HG03159 (cell line): Measurements from ENCODE around the gene SCN2B.
A peak's percentile ranks its signal among the peaks of the same experiment; 100 is the strongest.

Experiments used
- ATAC-seq: cut with Tn5 transposase; IDR thresholded peaks from one replicate; pipeline ENCODE4 v1.9.1; 2021; ENCODE audit warnings: mild to moderate bottlenecking, moderate library complexity; ENCODE audit not compliant: unreplicated experiment

The SCN2B gene

GRCh38 chr11:118154641-118155040 is 21.8 kb downstream of the SCN2B start:
- no peak for ATAC-seq

- ATAC-seq = no peak
These were observed 22.5 kb downstream of the SCN2B start for GRCh38 chr11:118153976-118154375.

- no peak for ATAC-seq
These were observed 22.9 kb downstream of the SCN2B start for GRCh38 chr11:118153516-118153915.

- no peak for ATAC-seq
These were observed 23.6 kb downstream of the SCN2B start, which contains the start of gene SCN4B for GRCh38 chr11:118152552-118153471. SCN4B (minus strand) TSS chr11:118152823; CDS start chr11:118152673, 150 bp downstream.

- no peak for ATAC-seq
These were observed 24.4 kb downstream of the SCN2B start for GRCh38 chr11:118152020-118152551.

- ATAC-seq = no peak
These were observed 25.0 kb downstream of the SCN2B start for GRCh38 chr11:118151431-118151830.

- no peak for ATAC-seq
These were observed 26.9 kb downstream of the SCN2B start for GRCh38 chr11:118149493-118149892.

GRCh38 chr11:118148856-118149255 is 27.6 kb downstream of the SCN2B start:
- no peak for ATAC-seq

- ATAC-seq = no peak
These were observed 28.2 kb downstream of the SCN2B start for GRCh38 chr11:118148240-118148639.

GRCh38 chr11:118147502-118147901 is 28.9 kb downstream of the SCN2B start:
- no peak for ATAC-seq

- ATAC-seq = no peak
These were observed 29.9 kb downstream of the SCN2B start for GRCh38 chr11:118146554-118146953.

- peak; percentile 88 for ATAC-seq
These were observed 30.9 kb downstream of the SCN2B start for GRCh38 chr11:118145285-118146227.

- ATAC-seq = no peak
These were observed 31.9 kb downstream of the SCN2B start for GRCh38 chr11:118144301-118145268.

GRCh38 chr11:118143661-118144185 is 32.7 kb downstream of the SCN2B start:
- ATAC-seq = no peak

GRCh38 chr11:118142809-118143208 is 33.6 kb downstream of the SCN2B start:
- ATAC-seq = no peak

- no peak for ATAC-seq
These were observed 34.4 kb downstream of the SCN2B start for GRCh38 chr11:118142081-118142480.

- no peak for ATAC-seq
These were observed 36.9 kb downstream of the SCN2B start for GRCh38 chr11:118139578-118139977.

- no peak for ATAC-seq
These were observed 37.5 kb downstream of the SCN2B start for GRCh38 chr11:118138839-118139420.

GRCh38 chr11:118136801-118137200 is 39.6 kb downstream of the SCN2B start:
- no peak for ATAC-seq
